Urothelium cell line (cell line): ENCODE measurements around the gene TMEM8B.
A peak's percentile ranks its signal among the peaks of the same experiment; 100 is the strongest.

ENCODE experiments used
- DNase-seq: peaks from one replicate; pipeline ENCODE4 v3.0.0; 2011; ENCODE audit warnings: low spot score, mixed read lengths
- FAIRE-seq: peaks from 2 replicates; lab custom pipeline; 2011; peaks lifted over from hg19 to GRCh38; lab: Jason Lieb, UNC

The TMEM8B gene

GRCh38 chr9:35829084-35829763, at the start of gene TMEM8B:
TSS of gene TMEM8B (plus strand) at chr9:35829228. CDS start at chr9:35829448, 220 bp downstream.
- no peak for FAIRE-seq

GRCh38 chr9:35781066-35781465, 48.0 kb upstream of the TMEM8B start:
- DNase-seq (no peak), FAIRE-seq (no peak)

More at GRCh38 chr9:35829084-35829763, at the start of gene TMEM8B:
- DNase-seq, result peak; percentile 97

GRCh38 chr9:35783418-35783817, 45.6 kb upstream of the TMEM8B start:
- FAIRE-seq, result no peak
- no peak for DNase-seq

DNA sequence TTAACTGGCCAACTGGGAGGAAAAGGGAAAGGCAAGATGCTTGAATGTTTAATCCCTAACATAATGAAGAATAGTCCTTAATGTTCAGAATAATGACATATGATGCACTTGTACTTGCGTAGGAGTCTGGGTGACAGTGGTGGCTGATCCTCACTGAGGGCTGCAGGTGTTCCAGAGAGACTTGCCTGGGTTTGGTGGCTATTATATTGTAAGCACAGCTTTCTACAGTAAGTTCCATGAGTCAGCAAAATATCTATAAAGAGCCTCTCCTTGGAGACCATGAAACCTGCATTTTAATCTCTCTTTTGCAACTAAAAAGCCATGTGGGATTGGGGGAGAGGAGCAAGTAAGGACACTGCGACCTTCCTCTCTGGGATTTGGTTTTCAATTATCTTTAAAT, 39.5 kb upstream of the TMEM8B start:
- no peak for FAIRE-seq
- DNase-seq, result no peak

DNA sequence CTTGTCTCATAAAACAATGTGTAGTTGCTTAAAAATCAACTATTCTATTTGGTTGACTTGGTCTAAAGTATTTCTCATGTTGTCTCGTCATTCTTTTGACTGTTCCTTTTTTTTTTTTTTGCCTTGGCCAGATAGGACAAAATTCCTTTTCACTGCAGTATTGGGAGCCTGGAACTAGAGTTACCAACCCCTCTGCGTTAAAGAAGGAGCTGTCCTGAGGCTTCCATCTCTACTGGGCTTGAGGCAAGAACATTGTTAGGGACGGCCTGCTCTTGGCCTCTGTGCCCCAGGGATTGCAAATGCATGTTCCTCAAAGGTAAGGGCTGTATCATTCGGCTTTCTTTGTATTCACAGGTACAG, 39.0 kb upstream of the TMEM8B start:
- FAIRE-seq (no peak), DNase-seq (no peak)

- DNase-seq, result peak; percentile 90
- FAIRE-seq, result peak; percentile 65
These were observed 38.4 kb upstream of the TMEM8B start for GRCh38 chr9:35790385-35791296.

DNA sequence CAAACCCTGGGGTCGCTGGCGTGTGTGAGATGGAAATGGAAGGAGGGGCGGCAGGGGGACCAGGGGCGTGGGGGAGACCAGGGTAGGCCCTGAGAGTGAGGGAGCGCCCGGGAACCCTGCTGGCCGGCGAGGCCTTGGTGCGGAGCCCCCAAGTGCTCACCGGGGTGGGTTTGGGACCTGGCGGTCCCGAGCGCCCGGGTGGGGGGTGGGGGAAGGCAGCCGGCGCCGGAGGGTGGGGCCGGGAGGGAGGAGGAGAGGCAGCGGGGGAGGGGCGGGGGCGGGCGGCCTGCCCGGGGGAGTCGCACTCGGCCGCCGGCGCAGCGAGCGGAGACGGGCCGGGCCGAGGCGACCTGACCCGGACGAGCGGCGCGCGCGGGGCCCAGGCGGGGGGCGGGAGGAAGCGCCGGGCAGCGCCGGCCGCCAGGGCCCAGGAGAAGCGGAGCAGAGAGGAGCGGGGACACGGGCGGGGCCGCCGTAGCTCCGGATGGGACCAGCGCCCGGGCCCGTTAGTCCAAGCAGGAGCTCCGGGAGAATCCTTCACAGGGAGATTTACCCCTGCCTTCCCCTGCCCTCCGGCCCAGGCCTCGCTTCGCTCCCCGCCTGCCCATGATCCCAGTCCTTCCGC, 37.6 kb upstream of the TMEM8B start, which contains the start of gene NPR2:
TSS of gene NPR2 (plus strand) at position 295 of the 625 bp plus-strand sequence. CDS start 818 bp downstream, outside the sequence.
- peak; percentile 51 for DNase-seq
- FAIRE-seq, result no peak

GRCh38 chr9:35792024-35792813, 36.8 kb upstream of the TMEM8B start:
- DNase-seq (no peak), FAIRE-seq (no peak)

DNA sequence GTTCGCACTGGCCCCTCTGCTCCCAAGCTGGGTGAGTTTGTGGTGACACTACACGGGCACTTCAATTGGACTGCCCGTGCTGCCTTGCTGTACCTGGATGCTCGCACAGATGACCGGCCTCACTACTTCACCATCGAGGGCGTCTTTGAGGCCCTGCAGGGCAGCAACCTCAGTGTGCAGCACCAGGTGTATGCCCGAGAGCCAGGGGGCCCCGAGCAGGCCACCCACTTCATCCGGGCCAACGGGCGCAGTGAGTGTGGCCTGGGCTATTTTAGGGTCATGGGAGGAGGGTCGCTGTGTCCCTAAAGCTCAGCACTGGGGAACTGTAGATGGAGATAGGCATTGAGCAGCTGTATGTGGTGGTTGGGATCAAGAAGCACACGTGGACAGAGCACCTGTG, 36.2 kb upstream of the TMEM8B start:
- DNase-seq (no peak), FAIRE-seq (peak; percentile 92)

- no peak for FAIRE-seq
- no peak for DNase-seq
These were observed 35.6 kb upstream of the TMEM8B start for GRCh38 chr9:35793461-35793860.

GRCh38 chr9:35795695-35796094, 33.3 kb upstream of the TMEM8B start:
- FAIRE-seq (peak; percentile 30), DNase-seq (no peak)

DNA sequence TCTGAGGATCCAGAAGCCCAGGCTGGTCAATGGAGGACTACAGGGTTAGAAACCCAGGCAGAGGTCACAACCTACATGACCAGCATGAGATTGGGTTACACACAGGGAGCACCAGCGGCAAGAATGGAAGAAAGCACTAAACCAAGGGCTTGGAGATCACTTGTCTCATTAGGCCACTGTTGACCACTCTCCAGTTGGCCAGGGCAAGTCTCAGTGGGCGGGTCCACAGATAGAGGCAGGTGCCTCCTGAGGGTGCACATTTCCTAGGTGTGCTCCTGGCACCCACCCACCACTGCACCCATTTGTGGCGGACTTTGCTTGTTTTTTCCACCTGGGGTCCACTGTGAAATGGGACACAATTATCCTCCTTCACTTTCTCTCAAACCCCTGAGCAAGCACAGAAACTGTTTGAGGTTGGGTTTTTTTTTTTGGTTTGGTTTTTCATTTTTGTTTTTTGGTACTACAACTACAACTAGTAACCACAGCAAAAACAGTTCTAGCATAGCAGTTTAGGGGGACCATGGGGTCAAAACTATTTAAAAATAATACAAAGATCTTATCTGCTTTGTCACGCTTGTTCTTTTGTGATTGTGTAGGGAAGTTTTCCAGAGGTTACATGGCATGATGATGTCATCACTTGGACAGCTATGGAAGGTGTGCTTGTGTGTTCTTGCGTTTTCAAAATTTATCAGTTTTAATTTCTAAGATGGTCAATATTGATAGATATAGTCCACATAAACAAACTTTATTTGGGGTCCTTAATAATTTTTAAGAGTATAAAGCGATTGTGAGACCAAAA, 31.5 kb upstream of the TMEM8B start:
- no peak for DNase-seq
- FAIRE-seq, result no peak

- DNase-seq (peak; percentile 46), FAIRE-seq (peak; percentile 77)
These were observed 30.2 kb upstream of the TMEM8B start for GRCh38 chr9:35798658-35799374.

- no peak for DNase-seq
- FAIRE-seq, result no peak
These were observed 28.5 kb upstream of the TMEM8B start for GRCh38 chr9:35800530-35800929.

GRCh38 chr9:35801328-35802128, 27.5 kb upstream of the TMEM8B start:
- no peak for DNase-seq
- FAIRE-seq, result no peak

DNA sequence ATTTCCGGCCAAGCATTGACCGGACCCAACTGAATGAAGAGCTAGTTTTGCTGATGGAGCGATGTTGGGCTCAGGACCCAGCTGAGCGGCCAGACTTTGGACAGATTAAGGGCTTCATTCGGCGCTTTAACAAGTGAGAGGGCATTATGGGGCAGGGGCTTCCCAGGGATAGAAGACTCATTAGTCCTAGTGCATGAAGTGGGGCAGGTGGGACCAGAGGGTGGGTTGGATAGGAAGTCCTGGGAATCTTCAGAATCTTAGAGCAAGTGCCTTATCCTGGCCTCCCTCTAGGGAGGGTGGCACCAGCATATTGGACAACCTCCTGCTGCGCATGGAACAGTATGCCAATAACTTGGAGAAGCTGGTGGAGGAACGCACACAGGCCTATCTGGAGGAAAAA, 22.9 kb upstream of the TMEM8B start:
- FAIRE-seq (no peak), DNase-seq (no peak)

DNA sequence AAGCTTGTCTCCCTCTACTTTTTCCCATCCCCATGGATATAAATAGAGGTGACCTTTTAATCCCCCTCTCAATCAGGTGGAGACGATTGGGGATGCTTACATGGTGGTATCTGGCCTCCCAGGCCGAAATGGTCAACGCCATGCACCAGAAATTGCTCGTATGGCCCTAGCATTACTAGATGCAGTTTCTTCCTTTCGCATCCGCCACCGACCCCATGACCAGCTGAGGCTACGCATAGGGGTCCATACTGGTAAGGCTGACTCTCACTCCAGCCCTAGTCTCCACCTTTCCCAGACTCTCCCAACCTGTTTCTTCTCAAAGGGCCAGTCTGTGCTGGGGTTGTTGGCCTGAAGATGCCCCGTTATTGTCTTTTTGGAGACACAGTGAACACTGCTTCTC, 20.6 kb upstream of the TMEM8B start:
- FAIRE-seq, result no peak
- no peak for DNase-seq

DNA sequence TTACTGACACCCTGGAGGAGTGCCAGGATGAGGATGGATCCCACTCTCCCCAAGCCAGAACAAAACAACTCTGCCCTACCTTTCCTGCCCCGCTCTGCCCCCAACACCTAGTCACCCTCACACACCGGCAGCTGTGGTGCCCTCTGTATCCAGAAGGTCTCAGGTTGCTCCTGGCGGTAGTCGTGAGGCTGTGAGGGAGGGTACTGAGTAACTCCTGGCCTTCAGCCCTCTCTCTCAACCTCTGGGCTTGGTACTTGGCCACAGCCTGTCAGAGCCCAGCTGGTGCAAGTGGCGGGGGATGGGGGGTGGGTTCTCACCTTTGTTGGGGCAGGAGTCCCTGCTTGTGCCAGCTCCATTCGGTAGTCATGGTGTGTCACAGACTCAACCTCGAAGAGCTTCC, 18.9 kb upstream of the TMEM8B start:
- DNase-seq (no peak), FAIRE-seq (no peak)
